ENCODE data around the gene TRIM14.
"Not testable (repeated sequence)": the region's sequence is repeated elsewhere in the genome, so short reads cannot be mapped to it uniquely, and the experiment has no call there.

TRIM14 gene

DNA sequence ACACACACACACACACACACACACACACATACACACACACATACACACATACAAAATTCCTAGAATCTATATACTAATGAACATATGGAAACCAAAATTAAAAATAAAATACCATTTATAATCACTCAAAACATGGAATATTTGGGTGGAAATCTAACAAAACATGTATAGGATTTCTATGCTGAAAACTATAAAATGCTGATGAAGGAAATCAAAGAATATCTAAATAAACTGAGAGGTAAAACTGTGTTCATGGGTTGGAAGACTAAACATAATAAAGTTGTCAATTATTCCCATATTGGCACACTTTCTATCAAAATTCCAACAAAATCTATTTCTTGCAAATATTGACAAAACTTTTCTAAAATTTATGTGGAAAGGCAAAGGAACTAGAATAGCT is 87.9 kb downstream of the TRIM14 start:
- DNase-seq, result no peak
- in situ Hi-C loops (cut with HindIII; ENCODE audit: low pct_ligation_motif_present, low sequenced_read_pairs), result no loop called here
- TF ChIP-seq, protein P1, sequence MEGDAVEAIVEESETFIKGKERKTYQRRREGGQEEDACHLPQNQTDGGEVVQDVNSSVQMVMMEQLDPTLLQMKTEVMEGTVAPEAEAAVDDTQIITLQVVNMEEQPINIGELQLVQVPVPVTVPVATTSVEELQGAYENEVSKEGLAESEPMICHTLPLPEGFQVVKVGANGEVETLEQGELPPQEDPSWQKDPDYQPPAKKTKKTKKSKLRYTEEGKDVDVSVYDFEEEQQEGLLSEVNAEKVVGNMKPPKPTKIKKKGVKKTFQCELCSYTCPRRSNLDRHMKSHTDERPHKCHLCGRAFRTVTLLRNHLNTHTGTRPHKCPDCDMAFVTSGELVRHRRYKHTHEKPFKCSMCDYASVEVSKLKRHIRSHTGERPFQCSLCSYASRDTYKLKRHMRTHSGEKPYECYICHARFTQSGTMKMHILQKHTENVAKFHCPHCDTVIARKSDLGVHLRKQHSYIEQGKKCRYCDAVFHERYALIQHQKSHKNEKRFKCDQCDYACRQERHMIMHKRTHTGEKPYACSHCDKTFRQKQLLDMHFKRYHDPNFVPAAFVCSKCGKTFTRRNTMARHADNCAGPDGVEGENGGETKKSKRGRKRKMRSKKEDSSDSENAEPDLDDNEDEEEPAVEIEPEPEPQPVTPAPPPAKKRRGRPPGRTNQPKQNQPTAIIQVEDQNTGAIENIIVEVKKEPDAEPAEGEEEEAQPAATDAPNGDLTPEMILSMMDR (IDR thresholded peaks at IDR 0.05; ENCODE audit: low read depth, low read length, missing control alignments), result no peak
- H3K27ac ChIP-seq, result no peak overlapping the region
- no peaks in the 10 kb centered on the region for H3K27me3 ChIP-seq (replicated peaks)
- no peaks in the 10 kb centered on the region for H3K36me3 ChIP-seq (replicated peaks)
- H3K4me3 ChIP-seq (ENCODE audit: low read depth, low read length), result no peak overlapping the region

DNA sequence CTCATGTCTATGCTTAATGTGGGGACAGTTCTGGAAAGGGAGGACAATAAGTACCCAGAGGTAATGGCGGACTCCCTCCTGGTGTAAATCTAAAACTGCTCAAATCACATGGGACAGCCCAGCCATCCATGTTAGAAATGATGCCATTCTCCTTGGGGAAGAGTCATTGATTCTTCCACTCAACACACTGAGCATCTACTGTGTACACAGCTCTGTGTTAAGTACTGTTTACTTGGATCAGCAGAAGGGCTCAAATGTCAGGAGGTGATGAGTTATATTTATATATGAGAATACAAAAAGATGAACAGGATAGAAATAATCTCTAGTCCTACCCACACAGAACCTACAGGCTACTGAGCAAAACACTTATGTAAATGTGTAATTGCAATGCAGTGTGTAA is 94.3 kb downstream of the TRIM14 start:
- Histone ChIP-seq H3K4me3 (ENCODE audit: low read depth, low read length) (no peak overlapping the region), H3K27ac (no peak overlapping the region), H3K36me3 (replicated peaks) (peaks cover 2% of the 10 kb centered on the region), H3K27me3 (replicated peaks) (no peaks in the 10 kb centered on the region)
- in situ Hi-C loops (cut with HindIII; ENCODE audit: low pct_ligation_motif_present, low sequenced_read_pairs), result no loop called here
- TF ChIP-seq, protein P1 (IDR thresholded peaks at IDR 0.05; ENCODE audit: low read depth, low read length, missing control alignments), result no peak
- DNase-seq, result no peak

DNA sequence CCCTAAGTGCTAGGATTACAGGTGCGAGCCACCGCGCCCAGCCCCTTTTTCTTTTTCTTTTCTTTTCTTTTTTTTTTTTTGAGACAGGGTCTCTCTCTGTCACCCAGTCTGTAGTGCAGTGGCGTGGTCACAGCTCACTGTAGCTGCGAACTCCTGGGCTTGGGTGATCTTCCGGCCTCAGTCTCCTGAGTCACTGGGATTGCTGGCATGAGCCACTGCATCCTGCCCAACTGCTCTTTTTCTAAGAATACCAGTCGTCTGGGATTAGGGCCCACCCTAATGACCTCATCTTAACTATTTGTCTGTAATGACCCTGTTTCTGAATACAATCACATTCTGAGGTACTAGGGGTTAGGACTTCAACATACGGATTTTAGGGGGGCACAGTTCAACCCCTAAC is 96.6 kb downstream of the TRIM14 start:
- TF ChIP-seq, protein P1 (IDR thresholded peaks at IDR 0.05; ENCODE audit: low read depth, low read length, missing control alignments), result no peak
- peak; percentile 52 for DNase-seq
- in situ Hi-C loops (cut with HindIII; ENCODE audit: low pct_ligation_motif_present, low sequenced_read_pairs), result no loop called here
- Histone ChIP-seq H3K36me3 (replicated peaks) (peaks cover 20% of the 10 kb centered on the region), H3K27me3 (replicated peaks) (no peaks in the 10 kb centered on the region), H3K27ac (no peak overlapping the region), H3K4me3 (ENCODE audit: low read depth, low read length) (no peak overlapping the region)

DNA sequence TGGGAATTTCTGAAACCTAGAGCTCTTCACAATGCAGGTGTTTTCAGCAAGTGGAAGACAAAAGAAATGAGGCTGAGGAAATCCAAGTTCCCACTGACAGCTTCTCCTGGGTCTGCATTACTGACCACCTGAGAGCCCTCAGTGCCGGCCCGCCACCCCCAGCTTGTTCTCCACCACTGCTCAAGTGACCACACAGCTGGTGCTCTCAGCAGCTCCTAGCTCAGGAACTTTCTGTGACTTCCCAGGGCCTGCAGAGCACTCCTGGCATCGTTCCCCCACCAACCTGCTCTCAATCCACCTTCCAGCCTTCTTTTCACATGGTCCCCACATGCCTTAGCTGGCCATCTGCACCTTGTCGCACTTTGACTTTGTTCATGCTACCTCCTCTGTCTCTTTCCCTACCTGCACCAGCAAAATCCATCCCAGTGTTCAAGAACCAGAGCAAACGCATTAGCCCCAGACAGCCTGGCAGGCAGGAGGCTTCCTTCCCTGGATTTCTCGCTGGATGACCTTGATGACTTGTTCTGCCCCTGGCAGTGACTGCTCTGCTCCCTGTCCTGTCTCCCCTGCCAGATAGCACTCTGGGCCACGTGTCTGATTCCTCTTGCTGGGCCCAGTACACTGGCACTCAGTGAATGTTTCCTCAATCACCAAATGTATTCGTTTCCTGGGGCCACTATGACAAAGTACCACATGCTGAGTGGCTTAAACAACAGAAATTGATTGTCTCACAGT is 97.5 kb downstream of the TRIM14 start:
- H3K27me3 ChIP-seq (replicated peaks), result no peaks in the 10 kb centered on the region
- in situ Hi-C loops (cut with HindIII; ENCODE audit: low pct_ligation_motif_present, low sequenced_read_pairs), result no loop called here
- peaks cover 26% of the 10 kb centered on the region for H3K36me3 ChIP-seq (replicated peaks)
- no peak overlapping the region for H3K27ac ChIP-seq
- no peak for DNase-seq
- TF ChIP-seq, protein P1 (IDR thresholded peaks at IDR 0.05; ENCODE audit: low read depth, low read length, missing control alignments), result no peak
- H3K4me3 ChIP-seq (ENCODE audit: low read depth, low read length), result no peak overlapping the region

DNA sequence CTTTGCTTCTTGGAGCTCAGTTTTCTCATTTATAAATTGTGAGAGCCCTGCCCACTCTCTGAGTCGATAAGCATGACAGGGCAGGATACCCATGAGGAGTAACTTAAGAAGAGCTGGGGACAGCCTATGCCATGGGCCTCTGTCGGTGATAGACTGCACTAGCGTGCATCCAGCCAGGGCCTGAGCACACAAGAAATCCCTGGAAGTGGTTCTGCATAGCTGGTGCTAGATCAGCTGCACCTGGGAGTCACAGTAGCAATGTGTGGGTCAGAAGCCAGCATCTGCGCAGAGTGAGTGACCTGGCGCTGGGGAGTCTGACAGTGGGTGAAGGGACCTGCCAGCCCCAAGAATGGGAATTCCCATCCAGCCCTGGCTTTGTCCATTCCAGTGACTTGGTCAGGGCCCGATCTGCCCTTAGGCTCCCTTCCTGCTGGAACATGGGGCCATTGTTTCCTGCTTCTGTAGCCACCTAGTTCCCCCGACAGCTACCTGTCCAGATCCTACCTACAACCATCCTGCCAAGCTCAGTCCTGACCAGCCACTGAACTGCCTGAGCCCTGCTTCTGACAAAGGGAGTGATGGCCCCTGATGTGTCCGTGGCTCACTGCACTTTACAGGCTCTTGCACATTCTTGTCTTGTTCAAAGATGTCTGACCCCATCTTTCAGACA is 98.4 kb downstream of the TRIM14 start:
- Histone ChIP-seq H3K4me3 (ENCODE audit: low read depth, low read length) (no peak overlapping the region), H3K36me3 (replicated peaks) (peaks cover 33% of the 10 kb centered on the region), H3K27ac (no peak overlapping the region), H3K27me3 (replicated peaks) (no peaks in the 10 kb centered on the region)
- in situ Hi-C loops (cut with HindIII; ENCODE audit: low pct_ligation_motif_present, low sequenced_read_pairs), result no loop called here
- TF ChIP-seq, protein P1 (IDR thresholded peaks at IDR 0.05; ENCODE audit: low read depth, low read length, missing control alignments), result no peak
- no peak for DNase-seq

DNA sequence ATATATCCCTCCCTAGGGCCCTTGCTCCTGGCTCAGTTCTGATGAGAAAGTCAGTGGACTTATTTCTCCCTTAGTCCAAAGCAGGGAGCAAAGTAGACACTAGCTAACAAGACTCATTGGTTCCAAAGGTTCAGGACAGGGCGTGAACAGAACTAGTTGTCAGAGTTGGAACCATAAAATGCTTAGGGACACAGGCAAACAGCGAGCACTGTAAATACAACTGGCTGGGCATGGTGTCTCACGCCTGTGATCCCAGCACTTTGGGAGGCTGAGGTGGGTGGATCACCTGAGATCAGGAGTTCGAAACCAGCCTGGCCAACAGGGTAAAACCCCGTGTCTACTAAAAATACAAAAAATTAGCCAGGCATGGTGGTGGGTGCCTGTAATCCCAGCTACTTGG is 99.2 kb downstream of the TRIM14 start:
- H3K27me3 ChIP-seq (replicated peaks); in situ Hi-C loops (cut with HindIII; ENCODE audit: low pct_ligation_motif_present, low sequenced_read_pairs); DNase-seq; H3K27ac ChIP-seq; H3K4me3 ChIP-seq (ENCODE audit: low read depth, low read length): not testable (repeated sequence)
- peaks cover 37% of the 10 kb centered on the region for H3K36me3 ChIP-seq (replicated peaks)
